HG02588 (cell line): ENCODE results near the gene BRD3OS.
A peak's percentile ranks its signal among the peaks of the same experiment; 100 is the strongest.
"Not testable (repeated sequence)": the region's sequence is repeated elsewhere in the genome, so short reads cannot be mapped to it uniquely, and the experiment has no call there.

Source experiments
- ATAC-seq: cut with Tn5 transposase; IDR thresholded peaks from one replicate; pipeline ENCODE4 v1.9.1; 2021; ENCODE audit warnings: mild to moderate bottlenecking, moderate library complexity; ENCODE audit not compliant: unreplicated experiment

Gene BRD3OS

GRCh38 chr9:133987946-133988665 lies 37.2 kb upstream of the BRD3OS start:
- ATAC-seq: no peak

- not testable (repeated sequence) for ATAC-seq
These were observed 36.5 kb upstream of the BRD3OS start for GRCh38 chr9:133988771-133989170.

DNA sequence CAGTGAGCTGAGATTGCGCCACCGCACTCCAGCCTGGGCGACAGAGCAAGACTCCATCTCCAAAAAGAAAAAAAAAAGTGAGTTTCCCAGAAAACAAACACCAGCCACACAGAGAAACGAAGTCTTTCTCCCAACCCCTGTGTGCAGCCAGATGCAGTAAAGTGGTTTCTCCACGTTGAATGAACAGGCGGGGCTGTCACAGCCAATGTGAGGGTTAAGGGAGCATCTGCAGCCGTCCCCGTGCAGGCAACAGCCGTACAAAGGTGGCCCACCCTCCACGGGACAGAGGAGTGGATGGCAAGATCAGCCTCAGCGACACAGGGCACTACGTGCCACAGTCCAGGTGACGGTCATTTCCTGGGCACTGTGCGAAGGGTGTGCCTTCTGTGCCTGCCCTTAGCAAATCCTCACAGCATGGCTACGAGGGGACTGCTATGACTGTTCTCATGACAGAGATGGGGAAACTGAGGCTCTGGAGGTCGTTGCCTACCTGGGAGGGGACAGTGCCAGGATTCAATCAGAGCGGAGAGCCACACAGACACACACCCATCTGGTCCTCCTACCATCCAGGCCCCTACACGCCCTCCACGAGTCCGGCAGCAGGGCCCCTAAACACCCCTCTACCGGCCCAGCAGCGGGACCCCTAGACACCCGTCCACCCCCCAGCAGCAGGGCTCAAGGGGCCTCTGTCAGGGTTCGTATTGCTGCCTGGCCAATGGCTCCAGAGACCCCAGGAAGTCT lies 35.5 kb upstream of the BRD3OS start:
- no peak for ATAC-seq

- ATAC-seq: no peak
These were observed 34.7 kb upstream of the BRD3OS start for GRCh38 chr9:133990366-133991213.

- ATAC-seq: peak; percentile 3
These were observed 33.9 kb upstream of the BRD3OS start for GRCh38 chr9:133991214-133991921.

DNA sequence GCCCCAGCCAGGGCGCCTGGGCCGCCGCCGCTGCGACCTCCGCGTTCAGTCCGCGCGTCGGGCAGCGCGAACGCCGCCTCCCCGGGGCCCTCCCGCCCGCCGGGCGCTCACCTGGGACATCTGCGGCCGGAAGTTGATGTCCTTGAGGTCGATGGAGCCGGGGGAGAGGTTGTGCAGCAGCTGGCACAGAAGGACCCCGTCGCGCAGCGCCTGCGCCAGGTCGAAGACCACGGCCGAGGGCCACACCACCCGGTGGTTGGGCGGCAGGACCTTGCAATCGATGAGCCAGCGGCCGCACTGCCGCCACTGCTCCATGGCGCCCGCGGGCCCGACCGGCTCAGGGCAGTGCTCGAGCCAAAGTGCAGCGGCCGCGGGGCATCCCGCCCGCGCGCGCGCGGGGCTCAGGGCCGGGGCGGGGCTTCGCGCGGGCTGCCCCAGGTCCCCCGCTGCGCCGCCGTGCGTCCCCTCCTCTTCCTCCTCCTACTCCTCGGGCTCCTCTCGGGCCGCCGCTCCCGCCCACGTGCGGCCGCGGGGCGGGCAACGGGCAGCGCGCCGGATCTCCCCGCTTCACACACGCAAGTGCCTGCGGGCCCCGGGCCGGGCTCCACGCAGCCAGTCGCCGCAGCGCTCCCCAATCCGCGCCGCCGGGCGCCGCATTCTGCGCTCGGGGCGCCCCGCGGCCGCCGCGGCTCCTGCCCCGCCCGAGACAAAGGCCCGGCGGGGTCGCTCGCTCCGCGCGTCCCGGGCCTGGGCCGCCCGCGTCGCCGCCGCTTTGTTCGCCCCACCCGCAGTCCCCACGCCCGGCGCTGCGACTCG lies 33.1 kb upstream of the BRD3OS start, which contains the start of gene VAV2:
Gene VAV2 (minus strand): TSS at position 361 of the 816 bp plus-strand sequence. CDS start 46 bp downstream, at position 315.
- peak; percentile 43 for ATAC-seq

DNA sequence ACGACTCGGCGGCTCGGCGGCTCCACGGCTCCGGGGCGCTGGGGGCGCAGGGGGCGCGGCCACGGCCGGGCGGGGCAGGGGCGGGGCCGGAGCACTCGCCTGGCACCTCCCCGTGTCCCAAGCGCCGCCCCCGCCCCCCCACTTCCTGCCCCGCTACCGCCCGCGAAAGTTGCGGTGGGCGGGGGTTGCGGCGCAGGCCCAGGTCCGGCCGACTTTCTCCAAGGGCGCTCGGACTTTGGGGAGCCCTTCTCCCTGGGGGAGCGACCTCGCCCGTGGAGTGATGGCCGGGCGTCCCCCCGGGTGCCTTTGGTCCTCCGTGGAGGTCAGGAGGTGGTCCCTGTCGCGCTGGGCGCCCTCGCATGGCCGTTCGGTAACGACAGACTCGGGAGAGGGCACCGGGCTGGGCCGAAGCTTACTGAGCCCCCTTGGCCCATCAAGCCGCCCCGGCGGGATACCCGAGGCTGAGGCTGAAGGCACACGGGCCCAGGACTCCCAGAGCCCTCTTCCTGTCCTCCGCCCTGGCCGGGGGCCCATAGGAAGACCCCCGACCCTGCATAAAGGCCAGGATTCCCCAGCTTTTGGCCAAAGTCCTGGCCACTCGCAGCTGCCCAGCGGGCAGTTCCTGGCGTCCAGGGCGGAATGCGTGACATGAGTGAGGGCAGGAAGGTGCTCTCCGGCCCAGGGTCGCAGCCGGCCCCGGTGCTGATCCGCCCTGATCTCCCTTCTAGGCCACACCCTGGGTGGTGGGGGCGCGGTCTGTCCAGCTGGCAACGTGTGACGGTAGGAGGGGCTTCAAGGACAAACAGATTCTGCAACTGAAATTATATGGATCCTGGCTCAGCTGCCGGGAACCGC lies 32.3 kb upstream of the BRD3OS start:
- ATAC-seq: peak; percentile 53

DNA sequence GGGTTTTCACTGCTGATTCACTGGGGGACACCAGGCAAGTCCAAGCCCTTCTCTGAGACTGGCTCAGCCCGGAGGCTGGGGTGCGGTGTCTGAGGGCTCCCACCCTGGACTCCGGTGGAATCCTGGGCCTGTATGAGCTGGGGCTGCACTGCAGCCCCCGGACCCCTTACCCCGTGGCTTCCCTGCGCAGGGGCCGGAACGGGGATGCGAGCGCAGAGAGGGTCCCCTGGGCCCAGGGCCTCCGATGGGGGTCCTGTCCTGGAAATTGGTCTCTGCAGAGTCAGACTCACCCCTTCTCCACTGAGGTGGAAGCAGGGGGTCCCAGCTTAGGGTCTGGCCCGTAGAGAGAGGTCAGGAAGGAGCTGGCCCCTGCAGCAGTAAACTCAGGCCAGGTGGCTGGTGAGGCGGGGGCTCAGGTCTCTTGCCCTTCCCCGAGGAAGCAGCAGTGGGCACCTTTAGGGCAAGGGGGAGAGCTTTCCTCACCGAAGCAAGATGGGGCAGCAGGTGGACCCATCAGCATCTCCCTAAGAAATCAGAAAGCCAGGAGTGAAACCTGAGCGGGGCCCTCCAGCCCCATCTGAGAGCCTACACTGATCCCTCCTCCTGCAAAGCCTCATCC lies 31.5 kb upstream of the BRD3OS start:
- ATAC-seq: no peak

GRCh38 chr9:133994353-133995011 lies 30.8 kb upstream of the BRD3OS start:
- no peak for ATAC-seq

- no peak for ATAC-seq
These were observed 30.0 kb upstream of the BRD3OS start for GRCh38 chr9:133995012-133995896.

GRCh38 chr9:133996531-133997520 lies 28.5 kb upstream of the BRD3OS start:
- no peak for ATAC-seq

DNA sequence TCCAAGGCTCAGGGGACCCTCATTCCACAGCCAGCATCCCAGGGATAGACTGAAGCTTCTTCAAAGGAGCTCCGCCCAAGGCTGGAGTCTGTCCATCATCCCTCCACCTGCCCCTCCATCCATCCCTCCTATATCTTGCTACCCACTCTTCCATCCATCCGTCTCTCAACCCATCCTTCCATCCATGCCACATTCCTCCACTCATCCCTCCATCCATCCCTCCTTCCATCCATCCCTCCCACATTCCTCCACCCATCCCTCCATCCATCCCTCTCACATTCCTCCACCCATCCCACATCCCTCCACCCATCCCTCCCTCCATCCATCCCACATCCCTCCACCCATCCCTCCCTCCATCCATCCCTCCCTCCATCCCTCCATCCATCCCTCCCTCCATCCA lies 27.7 kb upstream of the BRD3OS start:
- no peak for ATAC-seq

GRCh38 chr9:133998915-133999595 lies 26.2 kb upstream of the BRD3OS start:
- ATAC-seq: no peak

GRCh38 chr9:133999851-134000265 lies 25.4 kb upstream of the BRD3OS start:
- ATAC-seq: no peak

- ATAC-seq: no peak
These were observed 22.5 kb upstream of the BRD3OS start for GRCh38 chr9:134002796-134003195.
